ENCODE results near the gene EZH2.

The EZH2 gene

GRCh38 chr7:148884049-148884298, at the start of gene EZH2:
Gene EZH2, minus strand, starts transcription at chr7:148884291. Its CDS starts 36,993 bp downstream, at chr7:148847298.
- no peak for DNase-seq

- DNase-seq = no peak
Observed at GRCh38 chr7:148931470-148931869, 47.4 kb upstream of the EZH2 start.

GRCh38 chr7:148930335-148930734, 46.2 kb upstream of the EZH2 start:
- DNase-seq = no peak

GRCh38 chr7:148929176-148929575, 45.1 kb upstream of the EZH2 start:
- DNase-seq = no peak

- DNase-seq = no peak
Observed at GRCh38 chr7:148927123-148928045, 43.3 kb upstream of the EZH2 start.

GRCh38 chr7:148925836-148926235, 41.7 kb upstream of the EZH2 start:
- no peak for DNase-seq

- DNase-seq = no peak
Observed at GRCh38 chr7:148924011-148924410, 39.9 kb upstream of the EZH2 start.

- no peak for DNase-seq
Observed at GRCh38 chr7:148921806-148922205, 37.7 kb upstream of the EZH2 start.

- no peak for DNase-seq
Observed at GRCh38 chr7:148921189-148921588, 37.1 kb upstream of the EZH2 start.

- no peak for DNase-seq
Observed at GRCh38 chr7:148919859-148920258, 35.8 kb upstream of the EZH2 start.

GRCh38 chr7:148918058-148918596, 34.0 kb upstream of the EZH2 start:
- DNase-seq = no peak

GRCh38 chr7:148916186-148916585, 32.1 kb upstream of the EZH2 start:
- no peak for DNase-seq

GRCh38 chr7:148915211-148915610, 31.1 kb upstream of the EZH2 start:
- no peak for DNase-seq

- DNase-seq = peak; percentile 50
Observed at GRCh38 chr7:148914208-148914777, 30.2 kb upstream of the EZH2 start.

- no peak for DNase-seq
Observed at GRCh38 chr7:148912758-148913541, 28.9 kb upstream of the EZH2 start.

GRCh38 chr7:148912151-148912550, 28.1 kb upstream of the EZH2 start:
- DNase-seq = no peak

- no peak for DNase-seq
Observed at GRCh38 chr7:148911626-148912025, 27.5 kb upstream of the EZH2 start.

- DNase-seq = no peak
Observed at GRCh38 chr7:148909568-148909967, 25.5 kb upstream of the EZH2 start.

- no peak for DNase-seq
Observed at GRCh38 chr7:148906707-148907498, 22.8 kb upstream of the EZH2 start.

- no peak for DNase-seq
Observed at GRCh38 chr7:148905093-148905666, 21.1 kb upstream of the EZH2 start.

- DNase-seq = no peak
Observed at GRCh38 chr7:148903504-148903903, 19.4 kb upstream of the EZH2 start.

GRCh38 chr7:148901178-148901577, 17.1 kb upstream of the EZH2 start:
- no peak for DNase-seq
